VCaP (cell line): ENCODE data around the gene FOSB.

ENCODE experiments used
- H3K27ac ChIP-seq: fragments of 450-650 bp; 2 replicates; pipeline ENCODE4 v1.5.1; 2017
- TF ChIP-seq, protein P1 (sequence below): fragments of 450-650 bp; conservative IDR thresholded peaks from 2 replicates; pipeline ENCODE4 v1.5.1; 2017; ENCODE audit warnings: mild to moderate bottlenecking, moderate library complexity

FOSB gene

DNA sequence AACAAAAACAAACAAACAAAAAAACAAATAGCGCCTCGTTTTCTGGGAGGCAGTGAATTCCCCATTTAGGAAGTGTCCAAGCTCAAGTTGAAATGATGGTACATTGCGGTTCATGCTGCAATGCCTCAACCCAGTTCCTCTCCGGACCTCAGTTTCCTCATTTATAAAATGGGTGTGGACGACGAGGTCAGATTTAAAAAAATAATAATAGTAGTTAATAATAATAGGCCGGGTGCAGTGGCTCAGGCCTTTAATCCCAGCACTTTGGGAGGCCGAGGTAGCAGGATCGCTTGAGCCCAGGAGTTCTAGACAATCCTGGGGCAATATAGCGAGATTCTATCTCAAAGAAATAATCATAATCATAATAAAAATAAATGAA lies 28.6 kb upstream of the FOSB start:
- H3K27ac ChIP-seq = peak overlapping the region; percentile 74; the same call in 1 of the 2 replicates
- TF ChIP-seq, protein P1, sequence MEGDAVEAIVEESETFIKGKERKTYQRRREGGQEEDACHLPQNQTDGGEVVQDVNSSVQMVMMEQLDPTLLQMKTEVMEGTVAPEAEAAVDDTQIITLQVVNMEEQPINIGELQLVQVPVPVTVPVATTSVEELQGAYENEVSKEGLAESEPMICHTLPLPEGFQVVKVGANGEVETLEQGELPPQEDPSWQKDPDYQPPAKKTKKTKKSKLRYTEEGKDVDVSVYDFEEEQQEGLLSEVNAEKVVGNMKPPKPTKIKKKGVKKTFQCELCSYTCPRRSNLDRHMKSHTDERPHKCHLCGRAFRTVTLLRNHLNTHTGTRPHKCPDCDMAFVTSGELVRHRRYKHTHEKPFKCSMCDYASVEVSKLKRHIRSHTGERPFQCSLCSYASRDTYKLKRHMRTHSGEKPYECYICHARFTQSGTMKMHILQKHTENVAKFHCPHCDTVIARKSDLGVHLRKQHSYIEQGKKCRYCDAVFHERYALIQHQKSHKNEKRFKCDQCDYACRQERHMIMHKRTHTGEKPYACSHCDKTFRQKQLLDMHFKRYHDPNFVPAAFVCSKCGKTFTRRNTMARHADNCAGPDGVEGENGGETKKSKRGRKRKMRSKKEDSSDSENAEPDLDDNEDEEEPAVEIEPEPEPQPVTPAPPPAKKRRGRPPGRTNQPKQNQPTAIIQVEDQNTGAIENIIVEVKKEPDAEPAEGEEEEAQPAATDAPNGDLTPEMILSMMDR = no peak

DNA sequence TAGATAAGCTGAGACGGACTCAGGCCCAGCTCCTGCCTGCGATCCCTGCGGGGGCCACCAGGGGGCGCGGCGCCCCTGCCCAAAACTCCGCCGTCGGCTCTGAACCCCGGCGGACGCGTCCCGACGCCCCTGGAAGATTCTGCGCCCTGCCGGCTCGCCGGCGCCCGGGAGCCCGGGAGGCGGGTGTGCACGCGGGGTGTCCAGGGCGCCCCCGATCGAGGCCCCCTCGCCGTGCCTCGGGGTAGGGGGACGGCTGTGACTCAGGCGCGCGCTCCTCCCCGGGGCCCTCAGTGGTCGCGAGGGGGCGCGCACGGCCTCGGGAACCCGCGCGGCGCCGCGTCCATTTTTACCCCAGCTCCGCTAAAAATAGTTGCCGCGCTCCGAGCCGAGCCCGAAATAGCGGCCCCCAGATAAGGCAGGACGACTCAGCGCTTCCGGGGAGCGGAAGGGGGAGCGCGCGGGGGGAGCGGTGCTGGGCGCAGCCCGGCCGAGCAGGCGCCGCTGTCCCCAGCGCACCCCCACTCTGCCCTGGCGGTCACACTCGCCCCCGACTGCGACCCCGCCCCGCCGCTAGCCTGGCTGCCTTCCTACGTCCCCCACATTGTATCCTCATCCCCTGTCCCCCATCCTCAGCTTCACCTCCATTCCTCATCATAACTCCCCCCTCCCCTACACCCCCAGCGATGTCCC lies 28.1 kb upstream of the FOSB start:
- peak overlapping the region; percentile 74 for H3K27ac ChIP-seq
- TF ChIP-seq, protein P1 = peak; percentile 100

DNA sequence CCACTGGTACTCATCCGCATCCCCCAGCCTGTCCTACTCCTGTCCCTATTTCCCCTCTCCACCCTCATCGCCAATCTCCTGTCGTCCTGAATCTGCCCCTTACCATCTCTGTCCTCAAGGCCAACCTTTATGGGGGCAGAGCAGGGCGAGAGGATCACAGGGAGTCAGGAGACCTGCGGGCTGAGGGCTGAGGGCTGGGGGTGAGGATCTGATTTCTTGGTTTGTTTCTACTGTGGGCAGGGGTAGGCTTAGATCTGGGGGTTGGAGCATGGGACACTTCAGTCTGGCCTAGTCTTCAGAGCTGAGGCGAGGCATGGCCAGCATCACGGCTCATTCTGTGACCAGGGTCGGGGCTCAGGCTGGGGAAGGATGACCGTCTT lies 27.5 kb upstream of the FOSB start:
- TF ChIP-seq, protein P1 = no peak
- peak overlapping the region; percentile 74 for H3K27ac ChIP-seq

DNA sequence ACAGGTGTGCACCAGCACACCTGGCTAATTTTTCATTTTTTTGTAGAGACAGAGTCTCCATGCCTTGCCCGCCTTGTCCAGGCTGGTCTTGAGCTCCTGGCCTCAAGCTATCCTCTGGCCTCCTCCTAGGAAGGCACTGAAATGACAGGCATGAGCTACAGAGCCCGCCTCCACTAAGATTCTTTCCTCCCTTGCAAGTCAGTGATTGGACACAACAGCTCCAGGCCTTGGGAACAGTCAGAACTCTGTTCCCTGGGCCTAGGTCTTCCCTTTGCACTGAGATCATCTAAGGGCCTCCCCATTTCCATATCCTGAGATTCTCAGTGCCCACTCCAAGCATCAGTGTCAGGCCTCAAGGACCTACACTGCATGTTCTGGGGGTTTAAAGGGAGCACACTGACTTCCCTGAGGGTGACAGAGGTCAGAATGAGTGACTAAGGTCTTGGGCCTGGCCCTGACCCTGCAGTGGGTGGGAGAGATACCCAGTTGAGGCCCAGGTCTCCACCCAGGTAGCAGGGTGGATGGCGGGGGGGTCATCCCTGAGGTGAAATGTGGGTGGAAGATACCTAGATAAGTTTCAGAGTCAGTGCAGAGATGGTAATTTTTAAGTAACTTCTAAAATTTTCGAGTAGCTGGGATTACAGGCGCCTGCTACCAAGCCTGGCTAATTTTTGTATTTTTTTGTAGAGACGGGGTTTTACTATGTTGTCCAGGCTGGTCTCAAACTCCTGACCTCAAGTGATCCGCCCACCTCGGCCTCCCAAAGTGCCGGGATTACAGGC lies 26.7 kb upstream of the FOSB start:
- no peak overlapping the region for H3K27ac ChIP-seq
- TF ChIP-seq, protein P1 = no peak

DNA sequence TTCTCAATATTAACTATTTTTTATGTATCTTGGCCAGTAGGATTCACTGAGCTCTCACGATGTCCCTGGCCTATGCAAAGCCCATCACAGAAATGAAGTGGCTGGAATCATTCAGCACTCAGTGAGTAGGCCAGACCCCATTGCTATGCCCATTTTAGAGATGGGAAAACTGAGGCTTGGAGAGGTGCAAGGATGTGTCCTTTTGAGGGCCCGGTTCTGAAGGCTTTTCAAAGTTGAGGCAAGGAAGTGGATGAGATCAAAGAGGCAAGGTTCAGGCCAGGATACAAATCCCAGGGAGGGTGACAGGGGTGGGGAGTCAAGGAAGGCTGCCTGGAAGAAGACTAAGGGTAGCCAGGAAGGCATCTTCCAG lies 25.4 kb upstream of the FOSB start:
- H3K27ac ChIP-seq = no peak overlapping the region
- TF ChIP-seq, protein P1 = no peak

DNA sequence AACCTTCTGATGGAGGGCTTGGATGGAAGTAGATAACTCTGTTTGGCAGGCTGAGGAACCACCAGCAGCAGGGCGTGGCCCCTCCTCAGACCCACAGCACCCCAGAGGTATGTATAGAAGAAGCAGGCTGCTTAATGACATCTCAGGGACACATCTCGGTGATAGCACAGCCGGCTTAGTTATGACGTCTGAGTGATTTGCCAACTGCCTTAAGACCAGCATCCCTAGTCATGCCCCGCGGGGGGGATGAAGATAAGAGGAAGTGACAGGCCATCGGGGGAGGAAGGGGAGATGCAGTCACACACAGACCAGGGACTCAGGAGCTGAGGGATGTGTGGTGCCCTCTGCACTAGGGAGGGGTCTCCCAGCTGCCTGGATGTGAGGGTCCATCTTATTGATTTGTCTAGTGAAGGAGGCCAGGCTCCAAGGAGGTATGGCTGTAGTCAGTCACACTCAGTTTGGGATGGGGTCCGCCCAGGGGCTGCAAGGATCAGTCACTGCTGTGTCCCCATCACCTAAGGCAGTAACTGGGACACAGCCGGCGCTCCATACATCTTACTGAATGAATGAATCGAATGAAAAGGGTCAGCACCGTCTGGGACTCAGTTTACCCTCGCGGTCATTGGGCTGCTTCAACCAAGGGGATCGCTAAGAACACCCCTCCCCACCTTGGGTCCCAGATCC lies 24.9 kb upstream of the FOSB start:
- TF ChIP-seq, protein P1 = no peak
- H3K27ac ChIP-seq = peak overlapping the region; percentile 71; the same call in 1 of the 2 replicates
